GM13976 (cell line): ENCODE data around the gene ACAD11.

ENCODE experiments used
- DNase-seq: peaks from one replicate; pipeline ENCODE4 v3.0.0; 2012; ENCODE audit warnings: low spot score
- in situ Hi-C: fragments of 300-500 bp; cut with MboI; formaldehyde crosslinking; loops from one replicate; pipeline ENCODE4 v1.12.0; 2022; ENCODE audit warnings: low sequenced_read_pairs, mixed read lengths, inconsistent platforms; ENCODE audit not compliant: unreplicated experiment
- TF ChIP-seq, protein P1 (sequence below): IDR thresholded peaks from 2 replicates; pipeline ENCODE4 v1.5.1; 2012; ENCODE audit warnings: borderline replicate concordance, mild to moderate bottlenecking; ENCODE audit not compliant: insufficient read depth; ENCODE audit errors: extremely low read depth, missing control alignments, control extremely low read depth

Gene ACAD11

GRCh38 chr3:132593947-132594323, 65.7 kb downstream of the ACAD11 start:
- no peak for DNase-seq
- TF ChIP-seq, protein P1, sequence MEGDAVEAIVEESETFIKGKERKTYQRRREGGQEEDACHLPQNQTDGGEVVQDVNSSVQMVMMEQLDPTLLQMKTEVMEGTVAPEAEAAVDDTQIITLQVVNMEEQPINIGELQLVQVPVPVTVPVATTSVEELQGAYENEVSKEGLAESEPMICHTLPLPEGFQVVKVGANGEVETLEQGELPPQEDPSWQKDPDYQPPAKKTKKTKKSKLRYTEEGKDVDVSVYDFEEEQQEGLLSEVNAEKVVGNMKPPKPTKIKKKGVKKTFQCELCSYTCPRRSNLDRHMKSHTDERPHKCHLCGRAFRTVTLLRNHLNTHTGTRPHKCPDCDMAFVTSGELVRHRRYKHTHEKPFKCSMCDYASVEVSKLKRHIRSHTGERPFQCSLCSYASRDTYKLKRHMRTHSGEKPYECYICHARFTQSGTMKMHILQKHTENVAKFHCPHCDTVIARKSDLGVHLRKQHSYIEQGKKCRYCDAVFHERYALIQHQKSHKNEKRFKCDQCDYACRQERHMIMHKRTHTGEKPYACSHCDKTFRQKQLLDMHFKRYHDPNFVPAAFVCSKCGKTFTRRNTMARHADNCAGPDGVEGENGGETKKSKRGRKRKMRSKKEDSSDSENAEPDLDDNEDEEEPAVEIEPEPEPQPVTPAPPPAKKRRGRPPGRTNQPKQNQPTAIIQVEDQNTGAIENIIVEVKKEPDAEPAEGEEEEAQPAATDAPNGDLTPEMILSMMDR, result no peak
- in situ Hi-C loops, result no loop called here

DNA sequence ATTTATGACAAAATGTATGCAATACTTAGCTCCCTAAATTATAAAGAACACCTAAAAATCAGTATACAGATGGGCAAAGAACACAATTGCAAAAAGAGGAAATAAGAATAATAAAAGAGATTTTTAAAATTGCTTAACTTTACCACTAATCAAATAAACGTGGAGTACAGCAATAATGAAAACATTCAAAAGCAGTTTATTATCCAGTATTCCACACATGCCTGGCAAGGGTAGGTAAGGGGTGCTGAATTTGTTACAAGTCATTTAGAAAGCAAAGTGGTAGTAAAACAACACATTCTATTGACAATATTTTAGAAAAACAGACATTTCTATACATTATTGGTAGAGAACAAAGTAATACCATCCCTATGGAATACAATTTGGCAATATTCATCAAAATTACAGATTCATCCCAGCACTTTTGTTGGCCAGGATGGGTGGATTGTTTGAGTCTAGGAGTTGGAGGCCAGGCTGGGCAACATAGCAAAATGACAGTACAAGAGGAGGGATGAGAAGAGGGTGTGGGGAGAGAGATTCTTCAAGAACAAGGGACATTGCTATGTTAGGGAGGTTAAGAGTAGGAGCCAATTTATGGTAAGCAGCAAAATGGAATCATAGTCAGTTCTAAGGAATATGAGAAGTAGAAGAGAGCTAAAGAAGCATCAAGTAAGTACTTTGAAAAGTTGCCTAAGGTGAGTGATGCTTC, 66.2 kb downstream of the ACAD11 start:
- in situ Hi-C loops, result no loop called here
- no peak for DNase-seq
- TF ChIP-seq, protein P1, result no peak

- in situ Hi-C loops, result no loop called here
- TF ChIP-seq, protein P1, result no peak
- no peak for DNase-seq
Observed at GRCh38 chr3:132592216-132592615, 67.4 kb downstream of the ACAD11 start.

- in situ Hi-C loops, result no loop called here
- DNase-seq, result no peak
Observed at GRCh38 chr3:132587401-132587800, 72.2 kb downstream of the ACAD11 start.

GRCh38 chr3:132573797-132574211, 85.8 kb downstream of the ACAD11 start:
- TF ChIP-seq, protein P1, result no peak

More at GRCh38 chr3:132587401-132587800, 72.2 kb downstream of the ACAD11 start:
- TF ChIP-seq, protein P1, result no peak

GRCh38 chr3:132570016-132570415, 89.6 kb downstream of the ACAD11 start:
- no peak for DNase-seq
- in situ Hi-C loops, result no loop called here
- TF ChIP-seq, protein P1, result no peak

More at GRCh38 chr3:132573797-132574211, 85.8 kb downstream of the ACAD11 start:
- DNase-seq, result no peak
- in situ Hi-C loops, result no loop called here
